Measurements from ENCODE around the gene ICAM5. TPM values are rescaled to one million over a fixed set of nuclear protein-coding genes. Genes with fewer than 3 reads are reported as not detected.

ICAM5 gene
- total and polyA plus RNA-seq, 9 of the 15 experiments (the other 6 are each of a cell fraction or from before 2014, with no cell fraction given), result 0.10 to 114 (median 13.7) TPM

DNA sequence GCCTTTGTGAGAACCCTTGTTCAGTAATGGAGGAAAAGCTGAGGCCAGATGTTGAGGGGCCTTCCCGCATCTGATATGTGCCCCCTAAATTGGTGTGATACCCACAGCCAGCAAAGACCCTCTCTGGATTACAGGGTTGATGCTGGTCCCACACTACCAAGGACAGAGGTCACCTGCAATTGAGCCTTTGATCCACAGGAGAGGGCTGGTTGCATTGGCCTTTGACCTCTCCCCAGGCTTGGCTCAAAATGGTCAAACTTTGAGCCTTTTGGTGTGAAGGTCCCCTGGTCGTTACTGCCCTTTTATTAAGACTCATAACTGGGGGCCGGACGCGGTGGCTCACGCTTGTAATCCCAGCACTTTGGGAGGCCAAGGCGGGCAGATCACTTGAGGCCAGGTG is 46.1 kb upstream of the ICAM5 start:
- intact Hi-C loops (cut with micrococcal nuclease) (no loop called here), in situ Hi-C loops (cut with MboI) (loop anchor here (5.0 kb wide), 1 partner anchor 171 kb away; no protein-coding TSS in a partner anchor)
- FAIRE-seq (no peak), DNase-seq (ENCODE audit: extremely low read depth in 1 of 4, low spot score in 3 of 4) (peak in 1 of 4 experiments; percentile 2), ATAC-seq (no peak)
- H2AFZ ChIP-seq (ENCODE audit: low read depth, low read length), result no peak overlapping the region
- no peaks in the 10 kb centered on the region for H4K20me1 ChIP-seq (replicated peaks; ENCODE audit: control insufficient read depth, insufficient read depth, low read length)
- peaks cover 0 to 4% of the 10 kb centered on the region in 2 experiments; a peak in 3 of 5 replicates for H3K4me1 ChIP-seq (replicated peaks in 1 of 2; ENCODE audit: control insufficient read depth in 2 of 2, insufficient read depth in 2 of 2, low read length in 2 of 2)
- 80% methylated on average over 7 of the region's 7 CpGs for WGBS (ENCODE audit: insufficient coverage, low coverage, missing lambda C conversion rate)
- H3K4me2 ChIP-seq (ENCODE audit: insufficient read depth, low read length), result no peak overlapping the region
- H3K9me1 ChIP-seq (ENCODE audit: control insufficient read depth, insufficient read depth, low read length), result no peaks in the 10 kb centered on the region
- POLR2A ChIA-PET, result no interaction called here
- TF ChIP-seq, protein P1, sequence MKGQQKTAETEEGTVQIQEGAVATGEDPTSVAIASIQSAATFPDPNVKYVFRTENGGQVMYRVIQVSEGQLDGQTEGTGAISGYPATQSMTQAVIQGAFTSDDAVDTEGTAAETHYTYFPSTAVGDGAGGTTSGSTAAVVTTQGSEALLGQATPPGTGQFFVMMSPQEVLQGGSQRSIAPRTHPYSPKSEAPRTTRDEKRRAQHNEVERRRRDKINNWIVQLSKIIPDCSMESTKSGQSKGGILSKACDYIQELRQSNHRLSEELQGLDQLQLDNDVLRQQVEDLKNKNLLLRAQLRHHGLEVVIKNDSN (CRISPR knock-in tag; IDR thresholded peaks at IDR 0.05), result no peak
- TF ChIP-seq NR2C1 (IDR thresholded peaks at IDR 0.05) (0 out of 2 replicates have a peak, but pooled peaks have one; percentile 50), NR2C1 (tag; IDR thresholded peaks at IDR 0.05) (peak; percentile 70), NR2C2 (CRISPR knock-in tag; IDR thresholded peaks at IDR 0.05) (no peak), NR2C2 (tag; IDR thresholded peaks at IDR 0.05) (peak; percentile 15; the same call in 1 of the 2 replicates), HDAC2 (IDR thresholded peaks at IDR 0.05) (no peak)
- H3K4me3 ChIP-seq, result no peak overlapping the region
- no peaks in the 10 kb centered on the region for H3K36me3 ChIP-seq (ENCODE audit: control insufficient read depth, insufficient read depth, low read length)
- H3K27me3 ChIP-seq (ENCODE audit: control insufficient read depth in 2 of 2, insufficient read depth in 2 of 2, low read length in 2 of 2), result no peaks in the 10 kb centered on the region
- CTCF ChIA-PET (ENCODE audit: low intra/inter-chr PET ratio), result no interaction called here
- no TSS peak for BruUV-seq (replicated peaks)
- peak overlapping the region in 1 of 2 experiments; percentile 6; a peak in 1 of 4 replicates for H3K9ac ChIP-seq (ENCODE audit: insufficient read depth in 1 of 2, low read depth in 2 of 2, low read length in 2 of 2)
- no peak overlapping the region for H3K27ac ChIP-seq (ENCODE audit: extremely low read depth, low read depth, low read length)
- no peaks in the 10 kb centered on the region for H3K79me2 ChIP-seq (ENCODE audit: control insufficient read depth, insufficient read depth, low read length)
- no peaks in the 10 kb centered on the region for H3K9me3 ChIP-seq (replicated peaks; ENCODE audit: control insufficient read depth, insufficient read depth, low read depth, low read length)

Data from K562 (cell line).